Activated CD4-positive, alpha-beta T cell treated with anti-CD3 and anti-CD28 coated beads, Interleukin-2, amount 10 ng/mL, durations not matched to agents 7 days and 5 days (primary cell): ENCODE measurements around the gene HDAC4. TPM values are rescaled to one million over a fixed set of nuclear protein-coding genes. Genes with fewer than 3 reads are reported as not detected.

Experiments used
- CTCF ChIA-PET: fragments of 350-600 bp; sonication (Branson Sonifier 250); formaldehyde crosslinking; loops from one replicate; lab custom pipeline; 2021; ENCODE audit warnings: antibody characterized with exemption; lab: Charles Lee
- POLR2A ChIA-PET: fragments of 350-600 bp; sonication (Branson Sonifier 250); formaldehyde crosslinking; loops from one replicate; lab custom pipeline; 2021; ENCODE audit warnings: antibody characterized with exemption; lab: Charles Lee
- DNase-seq: peaks from one replicate; pipeline ENCODE4 v3.0.0-alpha.2; 2020
- H3K27ac Mint-ChIP-seq: one replicate; pipeline ENCODE4 v1.8.0; 2021; ENCODE audit warnings: mild to moderate bottlenecking, moderate library complexity, mixed read lengths
- H3K27me3 Mint-ChIP-seq: one replicate; pipeline ENCODE4 v1.8.0; 2021; ENCODE audit warnings: mixed read lengths
- H3K36me3 Mint-ChIP-seq: one replicate; pipeline ENCODE4 v1.8.0; 2021; ENCODE audit warnings: low read depth, mixed read lengths
- H3K4me1 Mint-ChIP-seq: one replicate; pipeline ENCODE4 v1.8.0; 2021; ENCODE audit warnings: mixed read lengths
- H3K4me3 Mint-ChIP-seq: one replicate; pipeline ENCODE4 v1.8.0; 2021; ENCODE audit warnings: mild to moderate bottlenecking, moderate library complexity, mixed read lengths
- H3K9me3 Mint-ChIP-seq: one replicate; pipeline ENCODE4 v1.8.0; 2021; ENCODE audit warnings: mixed read lengths
- total RNA-seq, 2 experiments: library from RNA; stranded (reverse); gene quantifications; one replicate each; pipeline ENCODE4 v1.2.3, GENCODE V29; 2021

The HDAC4 gene
- total RNA-seq, 2 experiments from 2014 or later: 57.1 to 68.4 TPM

GRCh38 chr2:239117831-239118230 lies 283.0 kb downstream of the HDAC4 start:
- CTCF ChIA-PET: interaction anchor here (0.8 kb wide), 1 partner anchor 42 kb away, joined by 3 read pairs; no protein-coding TSS in a partner anchor
- Mint-ChIP-seq H3K9me3 (no peaks in the 10 kb centered on the region), H3K27me3 (no peaks in the 10 kb centered on the region), H3K4me1 (peaks cover 38% of the 10 kb centered on the region), H3K36me3 (peaks cover 8% of the 10 kb centered on the region), H3K4me3 (no peak overlapping the region), H3K27ac (peak overlapping the region; percentile 9)
- no peak for DNase-seq
- POLR2A ChIA-PET: no interaction called here

DNA sequence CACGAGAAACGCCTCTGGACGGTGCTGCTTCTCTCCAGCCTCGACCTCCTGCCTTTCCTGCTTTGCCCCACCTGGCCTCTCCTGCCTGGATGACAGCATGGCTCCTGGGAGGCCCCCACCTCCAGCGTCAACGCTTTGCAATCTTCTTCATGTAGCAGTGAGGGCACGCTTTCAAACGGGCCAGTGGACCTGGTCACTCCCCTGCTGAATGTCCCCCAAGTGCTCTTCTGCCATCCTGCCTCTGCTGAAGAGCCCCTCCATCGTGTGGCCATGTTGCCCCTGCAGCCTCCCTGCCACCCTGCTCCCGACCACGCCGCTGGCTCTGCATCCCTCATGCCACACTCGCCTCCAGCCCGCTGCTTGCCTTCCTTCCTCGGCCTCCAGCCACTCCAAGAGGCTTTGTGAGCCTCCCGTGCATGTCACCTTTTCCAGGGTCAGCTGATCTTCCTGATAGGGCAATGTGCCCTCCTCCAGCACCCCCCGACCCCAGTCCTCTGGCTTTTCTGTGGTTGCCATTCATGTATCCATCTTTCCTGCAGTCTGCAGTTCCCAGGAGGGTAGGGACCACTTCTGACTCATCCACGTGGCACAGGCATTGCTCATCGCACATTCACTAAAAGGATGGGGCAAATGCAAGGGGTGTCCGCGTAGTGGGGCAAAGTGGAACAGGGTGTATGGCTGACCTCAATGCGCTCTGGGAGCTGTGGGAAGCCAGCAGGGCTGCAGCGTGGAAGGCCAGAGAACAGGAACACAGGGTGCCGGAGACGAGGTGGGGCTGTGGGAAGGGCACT lies 284.2 kb downstream of the HDAC4 start:
- Mint-ChIP-seq H3K4me3 (peak overlapping the region; percentile 7), H3K9me3 (no peaks in the 10 kb centered on the region), H3K36me3 (peaks cover 6% of the 10 kb centered on the region), H3K27ac (peak overlapping the region; percentile 62), H3K4me1 (peaks cover 36% of the 10 kb centered on the region), H3K27me3 (no peaks in the 10 kb centered on the region)
- DNase-seq: no peak
- ChIA-PET POLR2A (no interaction called here), CTCF (no interaction called here)

DNA sequence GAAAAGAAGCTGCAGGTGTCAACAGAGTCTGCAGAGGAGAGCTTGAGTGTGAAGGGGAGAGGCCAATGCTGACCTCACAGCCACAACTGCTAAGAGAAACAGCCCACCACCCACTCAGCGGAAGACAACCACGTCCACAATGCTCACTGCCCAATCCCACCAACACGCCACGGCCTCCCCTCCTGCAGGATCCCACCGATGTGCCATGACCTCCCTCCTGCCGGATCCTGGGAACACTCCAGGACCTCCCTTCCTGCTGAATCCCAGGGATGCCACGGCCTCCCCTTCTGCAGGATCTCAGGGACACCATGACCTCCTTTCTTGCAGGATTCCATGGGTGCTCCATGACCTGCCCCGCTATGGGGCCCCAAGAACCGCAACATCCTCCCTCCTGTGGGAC lies 285.2 kb downstream of the HDAC4 start:
- no peak for DNase-seq
- Mint-ChIP-seq H3K9me3 (no peaks in the 10 kb centered on the region), H3K27ac (no peak overlapping the region), H3K36me3 (peaks cover 5% of the 10 kb centered on the region), H3K27me3 (no peaks in the 10 kb centered on the region), H3K4me1 (peaks cover 28% of the 10 kb centered on the region), H3K4me3 (no peak overlapping the region)
- ChIA-PET CTCF (no interaction called here), POLR2A (no interaction called here)

- H3K4me3 Mint-ChIP-seq: no peak overlapping the region
- POLR2A ChIA-PET: no interaction called here
- no peak for DNase-seq
- H3K4me1 Mint-ChIP-seq: peaks cover 20% of the 10 kb centered on the region
- H3K27me3 Mint-ChIP-seq: no peaks in the 10 kb centered on the region
- H3K27ac Mint-ChIP-seq: no peak overlapping the region
- no peaks in the 10 kb centered on the region for H3K9me3 Mint-ChIP-seq
- H3K36me3 Mint-ChIP-seq: peaks cover 6% of the 10 kb centered on the region
- CTCF ChIA-PET: no interaction called here
These were observed 286.1 kb downstream of the HDAC4 start for GRCh38 chr2:239114616-239115265.

- H3K36me3 Mint-ChIP-seq: peaks cover 9% of the 10 kb centered on the region
- H3K4me1 Mint-ChIP-seq: peaks cover 14% of the 10 kb centered on the region
- POLR2A ChIA-PET: no interaction called here
- no peak for DNase-seq
- H3K27ac Mint-ChIP-seq: no peak overlapping the region
- no peaks in the 10 kb centered on the region for H3K27me3 Mint-ChIP-seq
- no peak overlapping the region for H3K4me3 Mint-ChIP-seq
- H3K9me3 Mint-ChIP-seq: no peaks in the 10 kb centered on the region
- CTCF ChIA-PET: no interaction called here
These were observed 286.7 kb downstream of the HDAC4 start for GRCh38 chr2:239114119-239114581.

GRCh38 chr2:239113615-239114014 lies 287.2 kb downstream of the HDAC4 start:
- peaks cover 9% of the 10 kb centered on the region for H3K4me1 Mint-ChIP-seq
- ChIA-PET CTCF (interaction anchor here (1.1 kb wide), 1 partner anchor 9 kb away, joined by 4 read pairs; no protein-coding TSS in a partner anchor), POLR2A (no interaction called here)
- H3K27me3 Mint-ChIP-seq: no peaks in the 10 kb centered on the region
- H3K9me3 Mint-ChIP-seq: no peaks in the 10 kb centered on the region
- H3K4me3 Mint-ChIP-seq: no peak overlapping the region
- H3K27ac Mint-ChIP-seq: no peak overlapping the region
- peaks cover 9% of the 10 kb centered on the region for H3K36me3 Mint-ChIP-seq
- no peak for DNase-seq

DNA sequence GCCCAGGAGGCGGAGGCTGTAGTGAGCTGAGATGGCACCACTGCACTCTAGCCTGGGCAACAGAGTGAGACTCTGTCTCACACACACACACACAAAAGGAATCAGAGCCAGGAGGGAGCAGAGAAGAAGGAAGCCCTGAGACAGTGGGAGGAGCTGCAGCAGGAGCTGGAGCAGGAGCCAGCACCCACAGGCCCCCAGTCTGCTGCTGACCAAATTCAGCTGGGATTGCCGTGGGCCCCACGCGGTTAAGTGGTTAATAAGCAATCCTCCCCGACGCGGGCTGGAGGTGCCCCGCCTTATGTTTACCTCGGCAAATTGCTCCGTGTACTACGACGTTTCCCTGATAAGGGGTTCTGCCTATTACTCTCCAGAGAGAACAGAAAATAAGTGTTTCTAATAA lies 287.6 kb downstream of the HDAC4 start:
- ChIA-PET CTCF (interaction anchor here (1.1 kb wide), 1 partner anchor 9 kb away, joined by 4 read pairs; no protein-coding TSS in a partner anchor), POLR2A (no interaction called here)
- DNase-seq: no peak
- no peak overlapping the region for H3K27ac Mint-ChIP-seq
- H3K27me3 Mint-ChIP-seq: no peaks in the 10 kb centered on the region
- H3K4me3 Mint-ChIP-seq: no peak overlapping the region
- no peaks in the 10 kb centered on the region for H3K9me3 Mint-ChIP-seq
- peaks cover 9% of the 10 kb centered on the region for H3K36me3 Mint-ChIP-seq
- peaks cover 4% of the 10 kb centered on the region for H3K4me1 Mint-ChIP-seq

DNA sequence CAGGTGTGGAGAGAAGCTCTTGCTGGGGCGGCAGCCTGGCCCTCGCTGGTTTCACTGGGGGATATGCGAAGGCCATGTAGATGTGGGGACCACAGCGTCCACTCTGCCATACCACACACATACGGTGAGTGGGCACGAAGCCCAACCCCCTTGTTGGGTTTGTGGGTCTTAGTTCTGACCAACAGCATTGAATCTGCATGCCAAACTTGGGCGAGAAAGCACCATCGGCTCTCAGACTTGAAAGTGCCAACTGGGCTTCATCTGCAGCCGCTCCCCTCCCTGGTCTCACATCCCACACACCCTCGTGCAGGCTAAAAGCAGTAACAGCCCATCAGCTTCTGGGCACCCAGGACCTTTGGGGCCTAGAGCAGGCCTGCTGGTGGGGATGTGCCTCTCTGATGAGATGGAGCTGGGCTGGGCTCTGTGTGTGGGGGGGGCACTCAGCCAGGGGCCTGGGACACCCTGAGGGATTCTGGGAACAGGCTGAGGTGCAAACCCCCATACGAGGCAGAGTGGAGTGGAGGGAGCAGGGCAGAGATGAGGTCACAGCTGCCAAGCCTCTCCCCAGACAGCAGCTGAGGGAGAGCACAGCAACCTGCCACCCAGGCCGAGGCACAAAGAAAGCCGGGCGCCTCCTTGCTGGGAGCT lies 288.6 kb downstream of the HDAC4 start:
- ChIA-PET POLR2A (no interaction called here), CTCF (interaction anchor here (1.1 kb wide), 1 partner anchor 10 kb away, joined by 4 read pairs; no protein-coding TSS in a partner anchor)
- DNase-seq: no peak
- no peak overlapping the region for H3K27ac Mint-ChIP-seq
- no peaks in the 10 kb centered on the region for H3K27me3 Mint-ChIP-seq
- H3K4me1 Mint-ChIP-seq: peaks cover 1% of the 10 kb centered on the region
- peaks cover 5% of the 10 kb centered on the region for H3K36me3 Mint-ChIP-seq
- H3K9me3 Mint-ChIP-seq: no peaks in the 10 kb centered on the region
- H3K4me3 Mint-ChIP-seq: no peak overlapping the region

DNA sequence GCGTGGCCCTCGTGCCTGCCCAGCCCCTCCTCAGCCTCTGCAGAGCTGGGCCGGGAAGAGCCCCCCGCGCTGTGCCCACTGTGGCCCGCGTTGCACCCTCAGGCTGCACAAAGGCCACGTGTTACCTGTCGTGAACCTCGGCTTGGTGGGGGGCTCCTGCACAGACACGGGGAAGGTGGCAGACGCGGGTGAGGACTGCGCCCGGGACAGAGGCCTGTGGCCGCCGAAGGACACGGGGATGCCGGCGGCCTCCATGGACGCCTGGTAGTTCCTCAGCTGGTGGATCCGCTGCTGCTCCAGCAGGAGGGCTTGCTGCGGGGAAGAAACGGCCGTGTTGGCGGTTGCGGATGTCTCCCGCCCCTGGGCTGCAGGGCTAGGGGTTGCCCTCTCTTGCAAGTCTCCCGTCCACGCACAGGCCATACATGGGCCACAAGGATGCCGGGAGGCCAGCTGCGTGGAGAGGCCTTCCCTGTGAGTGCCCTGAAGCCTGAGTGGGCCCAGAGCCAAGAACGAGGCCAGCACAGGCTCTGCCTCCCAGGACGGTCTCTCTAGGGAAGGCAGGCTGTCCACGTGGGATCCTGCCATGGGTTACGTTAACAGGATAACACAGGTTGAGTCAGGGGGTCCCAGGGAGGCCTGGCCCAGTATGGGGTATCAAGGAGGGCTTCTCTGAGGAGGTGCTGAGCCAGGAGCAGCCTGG lies 289.3 kb downstream of the HDAC4 start:
- H3K36me3 Mint-ChIP-seq: peaks cover 4% of the 10 kb centered on the region
- H3K4me3 Mint-ChIP-seq: no peak overlapping the region
- no peaks in the 10 kb centered on the region for H3K9me3 Mint-ChIP-seq
- ChIA-PET CTCF (no interaction called here), POLR2A (no interaction called here)
- H3K27ac Mint-ChIP-seq: no peak overlapping the region
- no peaks in the 10 kb centered on the region for H3K4me1 Mint-ChIP-seq
- DNase-seq: no peak
- no peaks in the 10 kb centered on the region for H3K27me3 Mint-ChIP-seq

DNA sequence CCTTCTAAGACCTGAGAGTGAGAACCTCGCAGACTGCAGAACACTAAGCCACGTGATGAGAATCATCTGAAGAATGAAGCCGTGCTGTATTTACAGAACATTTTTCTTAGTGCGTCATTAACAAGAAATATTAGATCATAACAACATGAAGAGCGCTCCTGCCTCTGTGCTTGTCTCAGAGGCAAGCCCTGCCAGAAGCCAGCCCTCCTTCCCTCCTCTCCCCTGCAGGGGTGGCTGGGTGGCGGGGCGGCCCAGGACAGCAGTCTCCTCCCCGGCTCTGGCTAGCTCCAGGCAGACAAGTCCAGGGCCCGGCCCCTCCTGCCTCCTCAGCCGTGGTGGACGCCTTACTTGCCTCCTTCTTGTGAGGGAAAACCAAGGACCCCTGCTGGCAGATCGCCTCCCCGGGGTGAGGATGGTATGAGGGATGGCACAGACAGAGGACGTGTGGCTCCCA lies 290.2 kb downstream of the HDAC4 start:
- no peak for DNase-seq
- H3K9me3 Mint-ChIP-seq: no peaks in the 10 kb centered on the region
- H3K27me3 Mint-ChIP-seq: no peaks in the 10 kb centered on the region
- peaks cover 4% of the 10 kb centered on the region for H3K36me3 Mint-ChIP-seq
- POLR2A ChIA-PET: no interaction called here
- no peak overlapping the region for H3K27ac Mint-ChIP-seq
- CTCF ChIA-PET: no interaction called here
- no peak overlapping the region for H3K4me3 Mint-ChIP-seq
- no peaks in the 10 kb centered on the region for H3K4me1 Mint-ChIP-seq

DNA sequence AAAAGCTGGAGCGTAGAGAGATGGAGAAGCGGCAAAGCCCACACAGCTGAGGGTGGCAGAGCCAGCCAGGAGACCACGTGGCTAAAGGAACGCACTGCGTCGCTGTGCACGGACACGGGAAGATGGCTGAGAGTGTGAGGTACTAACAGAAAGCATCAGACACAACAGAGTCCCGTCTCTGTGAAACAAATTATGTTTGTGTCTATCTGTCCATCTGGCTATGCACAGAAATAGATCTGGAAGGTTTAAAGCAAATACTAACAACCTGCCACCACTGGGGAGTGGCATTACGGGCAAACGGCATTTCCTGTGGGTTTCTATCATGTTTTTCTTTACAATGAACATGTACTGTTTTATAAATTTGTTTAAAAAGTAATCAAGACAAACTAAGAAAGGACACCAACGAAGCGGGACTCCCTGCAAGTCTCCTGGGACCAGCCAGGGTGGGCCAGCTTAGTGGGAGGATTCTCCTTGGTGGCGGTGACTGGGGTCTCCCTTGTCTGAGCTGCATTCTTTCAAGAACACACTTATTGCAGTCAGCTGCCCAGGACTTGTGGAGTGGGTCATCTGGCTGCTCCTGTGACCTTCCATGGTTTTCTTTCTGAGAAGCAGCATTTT lies 290.8 kb downstream of the HDAC4 start:
- H3K27ac Mint-ChIP-seq: peak overlapping the region; percentile 22
- no peaks in the 10 kb centered on the region for H3K27me3 Mint-ChIP-seq
- DNase-seq: no peak
- peaks cover 3% of the 10 kb centered on the region for H3K36me3 Mint-ChIP-seq
- no peaks in the 10 kb centered on the region for H3K9me3 Mint-ChIP-seq
- CTCF ChIA-PET: no interaction called here
- H3K4me3 Mint-ChIP-seq: no peak overlapping the region
- H3K4me1 Mint-ChIP-seq: no peaks in the 10 kb centered on the region
- POLR2A ChIA-PET: no interaction called here
